CD4-positive, CD25-positive, alpha-beta regulatory T cell (primary cell): Measurements from ENCODE around the gene ADORA2B. TPM values are rescaled to one million over a fixed set of nuclear protein-coding genes. Genes with fewer than 3 reads are reported as not detected.
A peak's percentile ranks its signal among the peaks of the same experiment; 100 is the strongest.
"Not testable (repeated sequence)": the region's sequence is repeated elsewhere in the genome, so short reads cannot be mapped to it uniquely, and the experiment has no call there.

Experiments
- ATAC-seq, 2 donors: fragments of 150-1000 bp; cut with Tn5 transposase; one replicate each; pipeline ENCODE4 v1.10.0; 2021; ENCODE audit warnings: low read depth in 2 of 2, moderate number of reproducible peaks in 2 of 2, moderate library complexity in 1 of 2
- DNase-seq, 3 donors: peaks; one replicate each; pipeline versions ENCODE4 v3.0.0 to v3.0.0-alpha.2; 2012 to 2022; ENCODE audit warnings: mixed read lengths in 1 of 3
- H3K27ac ChIP-seq: one replicate; pipeline ENCODE4 v1.7.0; 2013; ENCODE audit warnings: mild to moderate bottlenecking, low read length; ENCODE audit not compliant: insufficient read depth, poor library complexity, severe bottlenecking
- H3K27me3 ChIP-seq: one replicate; pipeline ENCODE4 v1.7.0; 2013; ENCODE audit warnings: low read length; ENCODE audit not compliant: control insufficient read depth, insufficient read depth
- H3K36me3 ChIP-seq: one replicate; pipeline ENCODE4 v1.7.0; 2013; ENCODE audit warnings: mild to moderate bottlenecking, low read length, moderate library complexity; ENCODE audit not compliant: control insufficient read depth, insufficient read depth
- H3K4me1 ChIP-seq: 2 replicates; pipeline ENCODE4 v1.7.0; 2013; ENCODE audit warnings: mild to moderate bottlenecking, low read length; ENCODE audit not compliant: insufficient read depth, control insufficient read depth, poor library complexity, severe bottlenecking
- H3K4me3 ChIP-seq: one replicate; pipeline ENCODE4 v1.7.0; 2013; ENCODE audit warnings: low read depth, mild to moderate bottlenecking, low read length, moderate library complexity
- H3K9me3 ChIP-seq, 2 experiments: 1 replicate in 1 of 2; 2 replicates in 1 of 2; pipeline ENCODE4 v1.7.0; 2013; ENCODE audit warnings: low read length in 2 of 2, mild to moderate bottlenecking in 1 of 2, moderate library complexity in 1 of 2; ENCODE audit not compliant: control insufficient read depth in 2 of 2
- H3K27ac Mint-ChIP-seq, 3 donors: one replicate each; pipeline ENCODE4 v1.8.0; 2020 to 2022; ENCODE audit warnings: mild to moderate bottlenecking in 3 of 3, mixed read lengths in 3 of 3, moderate library complexity in 2 of 3
- H3K27me3 Mint-ChIP-seq: one replicate; pipeline ENCODE4 v1.8.0; 2022; ENCODE audit warnings: mild to moderate bottlenecking, mixed read lengths
- H3K36me3 Mint-ChIP-seq: one replicate; pipeline ENCODE4 v1.8.0; 2020; ENCODE audit warnings: mixed read lengths
- H3K4me1 Mint-ChIP-seq, 4 donors: one replicate each; pipeline ENCODE4 v1.8.0; 2020 to 2022; ENCODE audit warnings: mixed read lengths in 4 of 4, mild to moderate bottlenecking in 1 of 4
- H3K4me3 Mint-ChIP-seq, 4 donors: one replicate each; pipeline ENCODE4 v1.8.0; 2020 to 2022; ENCODE audit warnings: mild to moderate bottlenecking in 4 of 4, mixed read lengths in 4 of 4, moderate library complexity in 3 of 4
- H3K9me3 Mint-ChIP-seq, 7 donors: one replicate each; pipeline ENCODE4 v1.8.0; 2020 to 2022; ENCODE audit warnings: mixed read lengths in 7 of 7, mild to moderate bottlenecking in 3 of 7, moderate library complexity in 2 of 7
- polyA plus RNA-seq, 4 donors: library from polyadenylated mRNA; unstranded; fragments of 300-500 nt; fragmentation: Illumina TruSeq; gene quantifications; one replicate each; pipeline ENCODE4 v1.2.3, GENCODE V29; 2021
- total RNA-seq: library from RNA; stranded (reverse); gene quantifications from one replicate; pipeline ENCODE4 v1.2.3, GENCODE V29; 2022

Gene ADORA2B
- total RNA-seq (not detected), polyA plus RNA-seq (under 1 TPM in 3 of 4 donors, not detected in 1; 0.18 to 0.99 (median 0.39) TPM)

DNA sequence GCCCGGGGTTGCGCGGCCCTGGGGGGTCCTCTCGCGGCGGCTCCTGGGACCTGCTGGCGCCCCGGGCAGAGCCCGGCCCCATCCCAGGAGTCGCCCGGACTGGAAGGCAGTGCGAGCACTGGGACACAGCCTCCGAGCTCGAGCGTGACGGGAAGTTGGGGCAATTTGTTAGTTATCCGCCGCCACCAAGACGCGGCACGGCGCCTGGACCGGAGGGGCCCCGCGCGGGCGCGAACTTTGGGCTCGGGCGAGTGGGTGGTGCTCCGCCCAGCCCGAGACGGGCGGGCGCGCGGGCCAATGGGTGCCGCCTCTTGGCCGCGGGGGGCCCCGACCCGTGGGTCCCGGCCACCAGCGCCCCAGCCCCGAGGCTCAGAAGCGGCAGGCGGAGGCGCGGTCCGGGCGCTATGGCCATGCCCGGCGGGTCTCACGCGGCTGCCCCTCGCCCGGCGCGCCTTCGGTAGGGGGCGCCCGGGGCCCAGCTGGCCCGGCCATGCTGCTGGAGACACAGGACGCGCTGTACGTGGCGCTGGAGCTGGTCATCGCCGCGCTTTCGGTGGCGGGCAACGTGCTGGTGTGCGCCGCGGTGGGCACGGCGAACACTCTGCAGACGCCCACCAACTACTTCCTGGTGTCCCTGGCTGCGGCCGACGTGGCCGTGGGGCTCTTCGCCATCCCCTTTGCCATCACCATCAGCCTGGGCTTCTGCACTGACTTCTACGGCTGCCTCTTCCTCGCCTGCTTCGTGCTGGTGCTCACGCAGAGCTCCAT, at the start of gene ADORA2B:
ADORA2B (plus strand) TSS at position 372 of the 768 bp plus-strand sequence; CDS start at position 491, 119 bp downstream.
- Histone ChIP-seq H3K36me3 (no peaks in the 10 kb centered on the region), H3K9me3 (no peaks in the 10 kb centered on the region), H3K4me1 (peaks cover 16% of the 10 kb centered on the region), H3K27me3 (peaks cover 17% of the 10 kb centered on the region), H3K27ac (no peak within 1 kb of the TSS), H3K4me3 (no peak within 1 kb of the TSS)
- H3K27ac Mint-ChIP-seq: no peak within 1 kb of the TSS
- H3K36me3 Mint-ChIP-seq: no peaks in the 10 kb centered on the region
- peak in 2 of 3 donors; percentile 19 to 26 for DNase-seq
- peaks cover 0 to 10% (median 2%) of the 10 kb centered on the region in 4 donors for H3K4me1 Mint-ChIP-seq
- H3K4me3 Mint-ChIP-seq: peak within 1 kb of the TSS; percentile 72 to 83 (median 74)
- H3K27me3 Mint-ChIP-seq: peaks cover 56% of the 10 kb centered on the region
- H3K9me3 Mint-ChIP-seq: no peaks in the 10 kb centered on the region
- peak; percentile 36 to 47 for ATAC-seq

DNA sequence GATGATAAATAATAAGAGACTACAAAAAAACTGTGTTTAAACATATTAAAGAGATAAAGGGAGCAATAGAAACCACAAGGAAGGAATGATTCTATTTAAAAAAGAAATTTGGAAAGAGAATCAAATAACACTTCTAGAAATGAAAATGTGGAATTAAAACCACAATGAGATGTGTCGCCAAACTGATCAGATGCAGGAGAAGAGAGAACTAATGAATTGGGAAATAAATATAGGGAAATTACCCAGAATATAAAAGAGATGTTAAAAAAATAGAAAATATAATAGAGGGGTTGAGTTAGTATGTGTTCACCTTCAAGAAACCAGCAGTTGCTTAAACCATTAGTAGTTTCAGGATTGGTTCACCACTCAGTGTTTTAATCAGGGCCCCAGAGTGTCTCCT, 48.7 kb upstream of the ADORA2B start:
- Mint-ChIP-seq H3K4me1 (peaks cover 0 to 12% (median 10%) of the 10 kb centered on the region in 4 donors), H3K36me3 (peaks cover 4% of the 10 kb centered on the region), H3K27ac (peak overlapping the region in 2 of 3 donors; percentile 10 to 90), H3K9me3 (no peaks in the 10 kb centered on the region), H3K4me3 (no peak overlapping the region), H3K27me3 (peaks cover 17% of the 10 kb centered on the region)
- no peak for ATAC-seq
- no peak for DNase-seq
- Histone ChIP-seq H3K4me1 (no peaks in the 10 kb centered on the region), H3K9me3 (no peaks in the 10 kb centered on the region), H3K36me3 (no peaks in the 10 kb centered on the region), H3K27me3 (no peaks in the 10 kb centered on the region), H3K27ac (no peak overlapping the region), H3K4me3 (no peak overlapping the region)

DNA sequence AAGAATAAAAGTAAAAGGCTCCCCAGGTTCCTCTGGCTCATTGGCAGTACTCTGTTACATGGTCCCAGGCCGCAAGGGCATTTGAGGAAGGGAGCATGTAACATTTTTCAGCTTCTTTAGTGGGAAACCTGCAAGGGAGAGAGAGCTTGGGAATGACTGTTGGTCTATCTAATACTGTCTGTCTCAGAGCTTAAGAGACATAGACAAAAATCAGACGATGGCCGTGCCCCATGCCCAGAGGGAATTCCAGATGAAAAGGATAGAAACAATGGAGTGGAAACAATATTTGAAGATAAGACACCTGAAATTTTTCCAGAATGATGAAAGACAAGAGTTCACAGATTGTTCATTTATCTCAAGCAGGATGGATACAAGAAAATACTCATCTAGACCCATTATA, 48.1 kb upstream of the ADORA2B start:
- H3K4me3 ChIP-seq: no peak overlapping the region
- Mint-ChIP-seq H3K4me3 (peak overlapping the region in 1 of 4 donors; percentile 81), H3K27me3 (peaks cover 21% of the 10 kb centered on the region), H3K27ac (peak overlapping the region; percentile 2 to 88 (median 24)), H3K36me3 (peaks cover 4% of the 10 kb centered on the region), H3K4me1 (peaks cover 0 to 12% (median 10%) of the 10 kb centered on the region in 4 donors), H3K9me3 (no peaks in the 10 kb centered on the region)
- H3K27ac ChIP-seq: no peak overlapping the region
- DNase-seq (no peak), ATAC-seq (no peak)
- no peaks in the 10 kb centered on the region for H3K36me3 ChIP-seq
- H3K27me3 ChIP-seq: no peaks in the 10 kb centered on the region
- H3K9me3 ChIP-seq: no peaks in the 10 kb centered on the region
- no peaks in the 10 kb centered on the region for H3K4me1 ChIP-seq

DNA sequence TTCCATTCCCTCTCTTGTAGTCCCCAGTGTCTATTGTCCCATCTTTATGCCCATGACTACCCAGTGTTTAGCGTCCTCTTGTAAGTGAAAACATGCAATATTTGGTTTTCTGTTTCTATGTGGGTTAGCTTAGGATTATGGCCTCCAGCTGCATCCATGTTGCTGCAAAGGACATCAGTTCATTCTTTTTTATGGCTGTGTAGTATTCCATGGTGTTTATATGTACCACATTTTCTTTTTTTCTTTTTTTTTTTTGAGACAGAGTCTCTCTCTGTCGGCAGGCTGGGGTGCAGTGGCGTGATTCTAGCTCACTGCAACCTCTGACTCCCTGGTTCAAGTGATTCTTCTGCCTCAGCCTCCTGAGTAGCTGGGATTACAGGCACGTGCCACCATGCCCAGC, 45.3 kb upstream of the ADORA2B start:
- H3K27ac Mint-ChIP-seq, H3K27ac ChIP-seq, H3K36me3 Mint-ChIP-seq, H3K9me3 ChIP-seq, H3K27me3 ChIP-seq, ATAC-seq, H3K4me3 ChIP-seq, H3K36me3 ChIP-seq, DNase-seq, H3K9me3 Mint-ChIP-seq, H3K4me1 ChIP-seq: not testable (repeated sequence)
- peaks cover 16% of the 10 kb centered on the region for H3K27me3 Mint-ChIP-seq
- H3K4me1 Mint-ChIP-seq: peaks cover 0 to 12% (median 10%) of the 10 kb centered on the region in 4 donors
- peak overlapping the region in 1 of 4 donors; percentile 82 for H3K4me3 Mint-ChIP-seq

DNA sequence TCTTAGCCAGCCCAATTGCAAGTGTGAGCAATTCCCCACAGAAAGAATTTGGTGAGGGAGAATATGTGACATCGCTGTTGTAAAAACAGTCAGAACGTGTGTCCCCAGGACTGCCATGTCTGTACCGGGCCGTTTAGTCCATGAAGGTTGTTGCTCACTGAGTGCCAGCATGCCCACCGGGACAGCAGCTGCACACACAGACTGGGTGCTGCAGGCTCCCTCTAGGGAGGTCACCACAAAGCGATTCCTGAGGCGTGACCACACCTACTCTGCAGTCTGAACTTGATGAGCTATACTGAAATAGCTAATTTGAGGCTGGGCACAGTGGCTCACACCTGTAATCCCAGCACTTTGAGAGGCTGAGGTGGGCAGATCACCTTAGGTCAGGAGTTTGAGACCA, 44.1 kb upstream of the ADORA2B start:
- Mint-ChIP-seq H3K4me3 (no peak overlapping the region), H3K36me3 (no peaks in the 10 kb centered on the region), H3K4me1 (peaks cover 0 to 12% (median 10%) of the 10 kb centered on the region in 4 donors), H3K27me3 (peaks cover 23% of the 10 kb centered on the region), H3K9me3 (no peaks in the 10 kb centered on the region), H3K27ac (no peak overlapping the region)
- H3K36me3 ChIP-seq: no peaks in the 10 kb centered on the region
- no peak overlapping the region for H3K27ac ChIP-seq
- no peaks in the 10 kb centered on the region for H3K27me3 ChIP-seq
- no peak for ATAC-seq
- H3K4me1 ChIP-seq: no peaks in the 10 kb centered on the region
- no peak overlapping the region for H3K4me3 ChIP-seq
- H3K9me3 ChIP-seq: no peaks in the 10 kb centered on the region
- no peak for DNase-seq

DNA sequence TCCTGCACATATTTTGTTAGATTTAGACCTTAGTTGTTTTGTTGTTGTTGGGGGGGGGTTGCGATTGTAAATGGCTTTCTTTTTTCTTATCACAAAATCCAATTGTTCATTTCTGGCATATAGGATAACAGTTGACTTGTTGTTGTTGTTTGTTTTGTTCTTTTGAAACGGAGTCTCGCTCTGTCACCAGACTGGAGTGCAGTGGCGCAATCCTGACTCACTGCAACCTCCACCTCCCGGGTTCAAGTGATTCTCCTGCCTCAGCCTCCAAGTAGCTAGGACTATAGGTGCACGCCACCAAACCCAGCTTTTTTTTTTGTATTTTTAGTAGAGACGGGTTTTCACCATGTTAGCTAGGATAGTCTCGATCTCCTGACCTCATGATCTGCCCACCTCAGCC, 39.7 kb upstream of the ADORA2B start:
- H3K4me3 Mint-ChIP-seq, H3K4me3 ChIP-seq, ATAC-seq, H3K4me1 Mint-ChIP-seq, H3K36me3 Mint-ChIP-seq, H3K36me3 ChIP-seq, DNase-seq, H3K27ac Mint-ChIP-seq, H3K9me3 ChIP-seq, H3K27me3 ChIP-seq, H3K27ac ChIP-seq, H3K9me3 Mint-ChIP-seq, H3K4me1 ChIP-seq: not testable (repeated sequence)
- peaks cover 24% of the 10 kb centered on the region for H3K27me3 Mint-ChIP-seq

DNA sequence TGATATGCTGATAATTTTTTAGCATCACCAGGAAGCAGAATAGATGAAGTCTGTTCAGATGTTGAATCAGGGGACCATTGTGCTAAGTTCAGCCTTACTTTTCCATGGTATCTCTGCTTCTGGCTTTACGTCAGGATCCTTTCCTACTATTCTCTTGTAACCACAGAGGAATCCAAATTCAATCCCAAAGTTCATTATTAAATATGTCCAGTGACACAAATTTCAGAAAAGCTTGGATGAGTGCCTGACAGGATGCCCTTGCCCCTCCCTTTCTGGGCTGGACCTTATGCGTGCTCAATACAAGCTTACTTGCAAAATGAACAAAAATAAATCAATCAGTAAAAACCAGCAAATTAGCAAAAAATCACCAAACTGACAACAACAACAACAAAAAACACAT, 37.6 kb upstream of the ADORA2B start:
- peaks cover 20% of the 10 kb centered on the region for H3K27me3 Mint-ChIP-seq
- peaks cover 2% of the 10 kb centered on the region for H3K27me3 ChIP-seq
- no peaks in the 10 kb centered on the region for H3K9me3 Mint-ChIP-seq
- no peaks in the 10 kb centered on the region for H3K4me1 ChIP-seq
- H3K27ac ChIP-seq: no peak overlapping the region
- no peaks in the 10 kb centered on the region for H3K4me1 Mint-ChIP-seq
- H3K36me3 ChIP-seq: no peaks in the 10 kb centered on the region
- no peaks in the 10 kb centered on the region for H3K36me3 Mint-ChIP-seq
- H3K9me3 ChIP-seq: no peaks in the 10 kb centered on the region
- peak overlapping the region in 1 of 3 donors; percentile 5 for H3K27ac Mint-ChIP-seq
- DNase-seq (no peak), ATAC-seq (no peak)
- no peak overlapping the region for H3K4me3 ChIP-seq
- no peak overlapping the region for H3K4me3 Mint-ChIP-seq

DNA sequence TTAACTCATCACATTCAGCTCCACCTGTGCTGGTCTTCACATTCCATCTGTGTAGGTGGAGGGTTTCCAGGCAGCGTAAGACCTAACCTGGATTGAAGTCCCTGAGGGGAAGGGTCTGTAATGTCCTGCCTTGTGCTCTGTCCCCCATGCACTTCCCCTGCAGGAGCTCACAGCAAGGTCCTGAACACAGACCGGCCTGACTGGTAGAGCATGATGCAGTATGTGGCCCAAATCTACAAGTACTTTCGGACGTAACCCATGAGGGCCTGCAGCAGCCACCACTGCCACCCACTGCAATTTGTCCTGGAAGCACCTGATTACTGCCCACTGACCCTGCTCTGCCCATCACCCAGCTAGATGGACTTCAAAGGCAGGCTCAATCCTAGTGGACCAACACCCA, 36.6 kb upstream of the ADORA2B start:
- Mint-ChIP-seq H3K4me3 (no peak overlapping the region), H3K27ac (no peak overlapping the region), H3K27me3 (peaks cover 20% of the 10 kb centered on the region), H3K9me3 (no peaks in the 10 kb centered on the region), H3K36me3 (no peaks in the 10 kb centered on the region), H3K4me1 (no peaks in the 10 kb centered on the region)
- H3K4me3 ChIP-seq: no peak overlapping the region
- H3K9me3 ChIP-seq: no peaks in the 10 kb centered on the region
- no peaks in the 10 kb centered on the region for H3K4me1 ChIP-seq
- peaks cover 2% of the 10 kb centered on the region for H3K27me3 ChIP-seq
- H3K36me3 ChIP-seq: no peaks in the 10 kb centered on the region
- DNase-seq: no peak
- H3K27ac ChIP-seq: no peak overlapping the region
- ATAC-seq: no peak
